HG03095 (cell line): Measurements from ENCODE around the gene RNF145.

Experiments used
- ATAC-seq: cut with Tn5 transposase; IDR thresholded peaks from one replicate; pipeline ENCODE4 v1.9.1; 2021; ENCODE audit warnings: moderate library complexity; ENCODE audit not compliant: unreplicated experiment

The RNF145 gene

GRCh38 chr5:159218595-159219023 is 9.3 kb upstream of the RNF145 start:
- ATAC-seq = no peak

GRCh38 chr5:159217236-159217635 is 7.9 kb upstream of the RNF145 start:
- no peak for ATAC-seq

DNA sequence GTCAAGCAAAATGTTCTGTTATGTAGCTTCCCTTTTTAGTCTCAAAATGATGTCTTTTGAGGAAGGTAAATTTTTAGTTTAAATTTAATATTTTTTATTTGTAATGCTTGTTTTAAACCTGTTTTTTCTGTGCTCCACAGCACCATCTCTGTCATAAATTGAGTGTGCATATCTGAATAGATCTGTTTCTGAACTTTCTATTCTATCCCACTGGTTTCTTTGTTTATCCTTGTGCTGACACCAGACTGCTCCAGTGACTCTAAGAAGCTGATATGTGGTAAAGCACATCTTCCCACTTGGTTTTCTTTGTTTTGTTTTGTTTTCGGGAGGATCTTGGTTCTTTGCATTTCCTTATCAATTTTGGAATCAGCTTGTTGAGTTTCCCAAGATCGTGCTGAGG is 7.1 kb upstream of the RNF145 start:
- no peak for ATAC-seq

GRCh38 chr5:159215886-159216285 is 6.5 kb upstream of the RNF145 start:
- ATAC-seq = no peak

- no peak for ATAC-seq
Measured at GRCh38 chr5:159214486-159215271, 5.3 kb upstream of the RNF145 start.

GRCh38 chr5:159212657-159213462 is 3.5 kb upstream of the RNF145 start:
- no peak for ATAC-seq

DNA sequence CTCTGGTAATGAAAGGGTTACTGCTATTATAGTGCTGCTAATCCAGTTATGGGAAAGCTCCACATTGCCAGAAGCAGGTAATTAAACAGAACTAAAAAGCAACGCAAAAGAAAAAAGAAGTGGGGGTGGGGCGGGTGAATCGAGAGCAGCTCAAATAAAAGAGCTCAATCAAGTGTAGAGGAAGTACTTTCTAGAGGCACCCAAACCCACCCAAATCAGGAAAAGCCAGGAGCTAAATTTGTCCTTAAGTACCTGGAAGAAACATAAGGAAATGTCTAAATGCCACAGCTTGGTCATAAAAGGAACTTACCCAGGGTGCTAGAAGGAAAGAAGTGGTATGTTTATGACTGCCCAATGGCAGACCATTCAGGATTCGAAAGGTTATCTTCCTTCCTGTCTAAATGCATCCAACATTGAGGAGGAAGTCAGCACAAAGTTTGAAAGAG is 2.4 kb upstream of the RNF145 start:
- no peak for ATAC-seq

- no peak for ATAC-seq
Measured at GRCh38 chr5:159210846-159211245, 1.5 kb upstream of the RNF145 start.

GRCh38 chr5:159210210-159210661 is 883 bp upstream of the RNF145 start:
- no peak for ATAC-seq

DNA sequence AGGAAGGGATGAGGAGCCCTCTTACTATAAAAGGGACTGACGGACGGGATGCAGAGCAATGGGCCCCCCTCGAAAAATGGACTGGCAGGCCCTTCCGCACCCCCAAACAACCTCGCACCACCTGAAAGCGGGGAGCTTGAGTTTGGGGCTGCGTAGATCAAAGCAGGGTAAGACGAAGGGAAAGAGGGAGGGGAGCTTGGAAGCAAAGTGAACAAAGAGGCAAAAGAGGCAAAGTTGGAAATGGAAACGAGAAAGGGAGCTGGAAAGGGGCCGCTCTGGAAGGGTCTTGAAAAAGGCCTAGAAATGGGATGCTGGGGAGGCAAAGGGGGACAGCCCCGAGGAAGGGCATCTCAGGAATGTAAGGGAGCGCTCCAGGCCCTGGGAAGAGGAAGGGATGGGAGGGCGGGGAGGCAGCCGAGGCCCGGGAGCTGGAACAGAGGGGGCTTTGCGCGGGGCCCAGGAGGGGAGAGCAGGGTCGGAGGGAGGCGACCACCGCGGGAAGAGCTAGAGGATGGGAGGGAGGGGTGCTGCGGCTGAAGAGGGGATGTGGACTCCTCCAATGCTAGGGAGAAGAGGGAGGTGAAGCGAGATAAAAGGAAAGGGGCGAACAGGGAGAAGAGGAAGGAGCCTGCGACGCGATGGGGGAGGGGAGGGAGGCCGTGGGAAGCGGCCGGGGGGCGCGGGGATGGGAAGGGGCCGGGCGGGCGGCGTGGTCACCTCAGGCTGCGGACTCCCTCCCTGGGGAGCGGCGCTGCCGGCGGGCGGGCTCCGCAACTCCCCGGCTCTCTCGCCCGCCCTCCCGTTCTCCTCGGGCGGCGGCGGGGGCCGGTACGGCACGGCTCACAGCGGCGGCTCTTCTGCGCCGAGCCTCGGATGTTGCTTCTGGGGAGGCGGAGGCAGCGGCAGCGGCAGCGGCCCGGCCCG is 577 bp downstream of the RNF145 start:
- ATAC-seq = peak; percentile 6

GRCh38 chr5:159207686-159208513 is 1.5 kb downstream of the RNF145 start:
- peak; percentile 53 for ATAC-seq

GRCh38 chr5:159207222-159207685 is 2.1 kb downstream of the RNF145 start:
- no peak for ATAC-seq

DNA sequence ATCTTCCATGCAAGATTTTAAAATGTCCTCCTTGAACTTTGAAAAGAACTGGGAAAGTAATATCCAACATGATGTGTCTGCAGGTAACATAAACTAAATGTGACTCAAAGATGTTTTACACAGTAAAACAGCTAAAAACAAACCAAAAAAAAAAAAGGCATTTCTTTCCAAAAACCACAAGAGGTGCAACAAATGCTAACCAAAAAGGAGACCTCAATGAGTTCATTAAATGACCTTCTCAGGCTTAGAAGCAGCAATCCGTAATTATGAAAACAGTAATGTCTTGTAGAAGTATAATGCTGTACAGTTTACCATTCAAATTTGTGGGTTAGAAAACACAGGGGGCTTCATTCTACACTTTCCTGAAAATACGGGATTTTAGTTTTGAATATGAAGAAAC is 2.5 kb downstream of the RNF145 start:
- no peak for ATAC-seq

DNA sequence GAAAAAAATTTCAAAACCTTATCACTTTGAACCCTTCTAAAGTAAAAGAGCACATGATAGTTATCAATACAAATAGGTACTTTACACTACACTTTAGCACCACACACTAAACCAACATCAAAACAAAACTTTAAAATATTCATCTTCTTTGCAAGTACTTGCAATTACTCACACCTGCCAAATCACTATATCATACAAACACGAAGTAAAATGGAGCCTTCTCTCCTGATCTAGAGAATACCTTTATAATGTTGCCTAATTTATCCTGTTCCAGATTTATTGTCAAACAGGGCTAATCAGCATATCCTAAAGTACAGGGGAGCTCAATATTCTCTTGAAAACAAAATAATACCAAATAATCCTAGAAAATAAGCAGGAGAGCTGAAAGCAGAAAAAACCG is 3.0 kb downstream of the RNF145 start:
- no peak for ATAC-seq

GRCh38 chr5:159203351-159203750 is 6.0 kb downstream of the RNF145 start:
- ATAC-seq = no peak

- no peak for ATAC-seq
Measured at GRCh38 chr5:159202151-159202550, 7.2 kb downstream of the RNF145 start.

GRCh38 chr5:159199780-159200179 is 9.6 kb downstream of the RNF145 start:
- ATAC-seq = no peak

- ATAC-seq = no peak
Measured at GRCh38 chr5:159199225-159199624, 10.1 kb downstream of the RNF145 start.

DNA sequence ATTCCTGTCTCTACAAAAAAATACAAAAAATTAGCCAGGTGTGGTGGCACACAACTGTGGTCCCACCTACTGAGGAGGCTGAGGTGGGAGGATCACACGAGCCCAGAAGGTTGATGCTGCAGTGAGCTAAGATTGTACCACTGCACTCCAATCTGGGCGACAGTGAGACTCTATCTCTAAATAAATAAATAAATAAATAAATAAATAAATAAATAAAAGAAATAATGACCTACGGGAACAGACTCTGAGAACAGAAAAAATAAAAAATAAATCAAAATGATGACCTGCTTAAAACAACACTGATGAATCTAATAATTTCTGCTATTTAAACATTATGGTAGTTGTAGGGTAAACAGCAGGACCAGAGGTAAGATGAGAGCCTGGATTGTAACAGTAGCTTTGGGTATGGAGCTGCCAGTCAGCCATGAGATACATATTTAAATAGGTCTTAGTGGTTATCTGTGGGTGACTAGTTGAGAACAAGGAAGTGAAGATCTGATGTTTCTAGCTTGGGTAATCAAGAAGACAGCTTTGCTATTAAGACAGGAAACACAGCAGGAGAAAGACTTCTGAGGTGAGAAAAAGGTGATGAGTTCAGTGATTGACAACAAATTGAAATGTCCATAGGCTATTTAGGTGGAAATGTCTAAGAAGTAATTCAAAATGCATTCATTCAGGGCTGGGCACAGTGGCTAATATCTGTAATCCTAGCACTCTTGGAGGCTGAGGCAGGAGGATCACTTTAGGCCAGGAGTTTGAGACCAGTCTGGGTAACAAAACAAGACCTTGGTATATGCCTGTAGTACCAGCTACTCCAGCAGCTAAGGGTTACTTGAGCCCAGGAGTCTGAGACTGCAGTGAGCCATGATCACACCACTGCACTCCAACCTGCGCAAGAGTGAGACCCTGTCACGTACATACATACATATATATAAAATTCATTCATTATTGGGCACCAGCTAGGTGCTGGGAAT is 11.0 kb downstream of the RNF145 start:
- ATAC-seq = peak; percentile 93
